Measurements from ENCODE around the gene CDK13. TPM values are rescaled to one million over a fixed set of nuclear protein-coding genes. Genes with fewer than 3 reads are reported as not detected.

The CDK13 gene
- 36.7 and 40.9 TPM in 2 replicates for total RNA-seq

DNA sequence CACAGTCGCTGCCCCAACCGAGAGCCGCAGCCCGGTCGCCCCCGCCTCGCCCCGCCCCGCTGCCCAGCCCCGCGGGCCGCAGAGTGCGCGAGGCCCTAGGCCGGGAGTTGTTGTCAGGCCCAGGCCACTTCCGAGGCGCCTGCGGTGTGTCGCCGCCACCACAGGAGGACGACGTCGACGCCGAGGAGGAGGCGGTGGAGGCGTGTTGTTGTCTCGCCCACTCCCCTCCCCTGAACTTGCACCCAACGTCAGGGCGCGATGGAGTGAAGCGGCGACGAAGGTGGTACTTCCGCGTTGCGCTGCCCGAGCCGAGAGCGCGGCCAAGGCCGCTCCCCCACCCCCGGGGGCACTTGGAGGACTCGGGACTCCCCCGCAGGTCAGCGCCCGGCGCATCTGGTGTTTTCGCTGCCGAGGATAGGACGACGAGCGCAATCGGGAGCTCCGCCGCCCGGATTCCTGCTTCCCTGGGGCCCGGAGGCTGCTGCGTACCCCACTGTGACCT is at the start of gene CDK13:
TSS of gene CDK13 (plus strand) at position 286 of the 502 bp plus-strand sequence. CDS start 386 bp downstream, outside the sequence.

DNA sequence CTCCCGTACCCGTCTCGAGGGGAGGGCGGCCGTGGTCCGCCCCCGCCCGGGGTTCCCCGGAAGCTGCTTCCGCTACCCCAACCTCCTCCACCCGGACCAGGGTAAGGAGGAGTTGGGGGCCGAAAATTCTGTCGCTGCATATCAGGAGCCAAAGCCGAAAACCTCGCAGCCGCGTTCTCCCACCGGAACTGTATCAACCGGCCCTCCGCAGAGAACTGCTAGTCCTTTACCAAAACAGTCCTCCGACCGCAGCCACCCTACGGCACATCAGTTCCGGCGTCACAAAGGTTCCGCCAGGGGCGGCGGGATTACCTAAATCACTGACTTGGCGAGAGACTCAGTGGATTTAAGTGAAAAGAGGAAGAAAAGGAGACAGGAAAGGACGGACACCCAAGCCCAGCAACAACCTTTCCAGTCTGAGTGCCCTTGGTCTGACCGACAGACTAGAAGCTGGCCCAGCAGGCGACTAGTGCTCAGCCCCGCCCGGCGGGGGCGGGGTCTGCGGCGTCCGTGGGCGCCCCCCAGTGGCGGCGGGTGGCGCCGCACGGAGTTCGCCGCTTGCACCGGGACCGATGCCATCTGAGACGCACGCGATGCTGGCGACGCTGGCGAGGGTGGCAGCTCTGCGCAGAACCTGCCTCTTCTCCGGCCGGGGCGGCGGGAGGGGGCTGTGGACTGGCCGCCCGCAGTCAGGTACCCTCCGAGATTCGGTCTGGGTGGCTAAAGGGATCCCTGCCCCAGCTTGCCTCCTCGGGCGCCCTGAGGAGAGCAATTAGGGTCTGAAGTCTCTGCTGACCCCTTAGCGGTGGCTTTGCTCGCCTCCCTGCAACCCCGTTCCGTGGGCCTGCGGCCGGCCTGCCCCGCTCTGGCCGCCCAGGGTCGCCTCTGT is 184.6 kb downstream of the CDK13 start, which contains the start of the genes MPLKIP and SUGCT:
TSS of gene MPLKIP (minus strand) at position 195 of the 889 bp plus-strand sequence. CDS start at position 140, 55 bp downstream.
TSS of gene SUGCT (plus strand) at position 578 of the 889 bp plus-strand sequence.

Other genes starting within 250 kb of the CDK13 start
- gene MPLKIP, start 184.4 kb downstream of the CDK13 start, total RNA-seq = 4.2 and 13.7 TPM in 2 replicates
- 18.8 and 21.0 TPM in 2 replicates for gene SUGCT, start 184.7 kb downstream of the CDK13 start, total RNA-seq

Data from bronchial smooth muscle cell (primary cell).